ENCODE results near the gene CARS1. TPM values are rescaled to one million over a fixed set of nuclear protein-coding genes. Genes with fewer than 3 reads are reported as not detected.

CARS1 gene
- total RNA-seq, 6 donors from 2014 or later: 28.9 to 54.1 (median 43.0) TPM

- Histone ChIP-seq H3K4me3 (no peak overlapping the region), H3K9me3 (no peaks in the 10 kb centered on the region), H3K36me3 (peaks cover 9 to 28% (median 24%) of the 10 kb centered on the region in 4 donors), H3K27ac (no peak overlapping the region), H3K4me1 (peaks cover 4 to 7% (median 5%) of the 10 kb centered on the region in 4 donors), H3K27me3 (no peaks in the 10 kb centered on the region)
- TF ChIP-seq POLR2A (IDR thresholded peaks at IDR 0.05) (no peak), POLR2AphosphoS5 (IDR thresholded peaks at IDR 0.05) (no peak), EP300 (IDR thresholded peaks at IDR 0.05) (no peak), CTCF (IDR thresholded peaks at IDR 0.05) (no peak)
- DNase-seq (no peak), ATAC-seq (ENCODE audit: low FRiP score in 2 of 2) (no peak)
- 87 to 89% methylated on average over 6 of the region's 6 CpGs for WGBS, 2 donors
Observed at GRCh38 chr11:2996976-2997375, 60.2 kb downstream of the CARS1 start.

GRCh38 chr11:2995893-2996554 is 61.2 kb downstream of the CARS1 start:
- WGBS, 2 donors: 90 to 91% methylated on average over 13 to 14 of the region's 14 CpGs
- H3K36me3 ChIP-seq: peaks cover 1 to 18% (median 15%) of the 10 kb centered on the region in 4 donors
- ATAC-seq (ENCODE audit: low FRiP score in 2 of 2): no peak
- TF ChIP-seq POLR2A (IDR thresholded peaks at IDR 0.05): no peak
- TF ChIP-seq POLR2AphosphoS5 (IDR thresholded peaks at IDR 0.05): no peak
- TF ChIP-seq CTCF (IDR thresholded peaks at IDR 0.05): no peak
- no peak for TF ChIP-seq EP300 (IDR thresholded peaks at IDR 0.05)
- no peak for DNase-seq
- H3K9me3 ChIP-seq: no peaks in the 10 kb centered on the region
- H3K27me3 ChIP-seq: no peaks in the 10 kb centered on the region
- peaks cover 4 to 8% (median 5%) of the 10 kb centered on the region in 4 donors for H3K4me1 ChIP-seq
- H3K27ac ChIP-seq: no peak overlapping the region
- H3K4me3 ChIP-seq: no peak overlapping the region

- Histone ChIP-seq H3K27me3 (no peaks in the 10 kb centered on the region), H3K4me3 (no peak overlapping the region), H3K9me3 (no peaks in the 10 kb centered on the region), H3K36me3 (peaks cover 0 to 9% (median 6%) of the 10 kb centered on the region in 4 donors), H3K27ac (no peak overlapping the region), H3K4me1 (peaks cover 10 to 18% (median 11%) of the 10 kb centered on the region in 4 donors)
- DNase-seq (no peak), ATAC-seq (ENCODE audit: low FRiP score in 2 of 2) (no peak)
- no peak for TF ChIP-seq POLR2AphosphoS5 (IDR thresholded peaks at IDR 0.05)
- TF ChIP-seq CTCF (IDR thresholded peaks at IDR 0.05): no peak
- TF ChIP-seq EP300 (IDR thresholded peaks at IDR 0.05): no peak
- TF ChIP-seq POLR2A (IDR thresholded peaks at IDR 0.05): no peak
- 79 to 88% methylated on average over 7 to 13 of the region's 13 CpGs for WGBS, 2 donors
Observed at GRCh38 chr11:2995031-2995561, 62.1 kb downstream of the CARS1 start.

GRCh38 chr11:2994336-2994730 is 62.9 kb downstream of the CARS1 start:
- 81 to 97% methylated on average over 4 of the region's 4 CpGs for WGBS, 2 donors
- no peaks in the 10 kb centered on the region for H3K27me3 ChIP-seq
- peaks cover 0 to 1% (median under 1%) of the 10 kb centered on the region in 4 donors for H3K36me3 ChIP-seq
- no peaks in the 10 kb centered on the region for H3K9me3 ChIP-seq
- peaks cover 16 to 25% (median 19%) of the 10 kb centered on the region in 4 donors for H3K4me1 ChIP-seq
- no peak overlapping the region for H3K4me3 ChIP-seq
- ATAC-seq (ENCODE audit: low FRiP score in 2 of 2) (no peak), DNase-seq (no peak)
- no peak overlapping the region for H3K27ac ChIP-seq
- no peak for TF ChIP-seq POLR2AphosphoS5 (IDR thresholded peaks at IDR 0.05)
- TF ChIP-seq POLR2A (IDR thresholded peaks at IDR 0.05): no peak
- TF ChIP-seq CTCF (IDR thresholded peaks at IDR 0.05): no peak
- TF ChIP-seq EP300 (IDR thresholded peaks at IDR 0.05): no peak

GRCh38 chr11:2992997-2993325 is 64.3 kb downstream of the CARS1 start:
- Histone ChIP-seq H3K27ac (no peak overlapping the region), H3K9me3 (no peaks in the 10 kb centered on the region), H3K4me3 (peak overlapping the region in 3 of 4 donors; percentile 79 to 97 (median 95)), H3K27me3 (no peaks in the 10 kb centered on the region), H3K4me1 (peaks cover 29 to 39% (median 32%) of the 10 kb centered on the region in 4 donors), H3K36me3 (no peaks in the 10 kb centered on the region)
- ATAC-seq (ENCODE audit: low FRiP score in 2 of 2) (no peak), DNase-seq (no peak)
- WGBS, 2 donors: 34 to 82% methylated on average over 2 to 7 of the region's 7 CpGs
- peak in 1 of 6 experiments; percentile 2 for TF ChIP-seq CTCF (IDR thresholded peaks at IDR 0.05)
- no peak for TF ChIP-seq POLR2A (IDR thresholded peaks at IDR 0.05)
